Liver (tissue), 3 donors: ENCODE measurements around the gene ANKMY1.

ENCODE experiments used
- JUND ChIP-seq, 2 donors: IDR thresholded peaks; 2 replicates each; pipeline ENCODE4 v1.6.1; 2016; ENCODE audit warnings: antibody characterized with exemption in 2 of 2
- SP1 ChIP-seq: IDR thresholded peaks from 2 replicates; pipeline ENCODE4 v1.6.1; 2018; ENCODE audit warnings: antibody characterized with exemption, mild to moderate bottlenecking
- ZBTB33 ChIP-seq: IDR thresholded peaks from 2 replicates; pipeline ENCODE4 v1.6.1; 2016; ENCODE audit warnings: antibody characterized with exemption
- TF ChIP-seq, protein P1 (sequence below): fragments of 150-350 bp; IDR thresholded peaks from 2 replicates; pipeline ENCODE4 v1.5.1; 2017; ENCODE audit warnings: improper control_type of control experiment, low read depth, low read length; ENCODE audit not compliant: missing input control
- donor health status: healthy.
- donor health status: healthy.

GRCh38 chr2:240586198-240586918 is 28.6 kb upstream of the ANKMY1 start, which contains the start of gene CAPN10:
- TF ChIP-seq, protein P1, sequence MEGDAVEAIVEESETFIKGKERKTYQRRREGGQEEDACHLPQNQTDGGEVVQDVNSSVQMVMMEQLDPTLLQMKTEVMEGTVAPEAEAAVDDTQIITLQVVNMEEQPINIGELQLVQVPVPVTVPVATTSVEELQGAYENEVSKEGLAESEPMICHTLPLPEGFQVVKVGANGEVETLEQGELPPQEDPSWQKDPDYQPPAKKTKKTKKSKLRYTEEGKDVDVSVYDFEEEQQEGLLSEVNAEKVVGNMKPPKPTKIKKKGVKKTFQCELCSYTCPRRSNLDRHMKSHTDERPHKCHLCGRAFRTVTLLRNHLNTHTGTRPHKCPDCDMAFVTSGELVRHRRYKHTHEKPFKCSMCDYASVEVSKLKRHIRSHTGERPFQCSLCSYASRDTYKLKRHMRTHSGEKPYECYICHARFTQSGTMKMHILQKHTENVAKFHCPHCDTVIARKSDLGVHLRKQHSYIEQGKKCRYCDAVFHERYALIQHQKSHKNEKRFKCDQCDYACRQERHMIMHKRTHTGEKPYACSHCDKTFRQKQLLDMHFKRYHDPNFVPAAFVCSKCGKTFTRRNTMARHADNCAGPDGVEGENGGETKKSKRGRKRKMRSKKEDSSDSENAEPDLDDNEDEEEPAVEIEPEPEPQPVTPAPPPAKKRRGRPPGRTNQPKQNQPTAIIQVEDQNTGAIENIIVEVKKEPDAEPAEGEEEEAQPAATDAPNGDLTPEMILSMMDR: no peak
- TF ChIP-seq SP1: peak; percentile 52
- no peak for TF ChIP-seq ZBTB33
- no peak for TF ChIP-seq JUND (IDR thresholded peaks at IDR 0.05)
